HepG2 (cell line): ENCODE measurements around the gene CMIP. TPM values are rescaled to one million over a fixed set of nuclear protein-coding genes. Genes with fewer than 3 reads are reported as not detected.
A peak's percentile ranks its signal among the peaks of the same experiment; 100 is the strongest.

Experiments used
- DNMT1 ChIP-seq: sonication (generic); formaldehyde crosslinking; IDR thresholded peaks from 2 replicates; pipeline ENCODE4 v1.5.1; 2020; ENCODE audit warnings: mild to moderate bottlenecking, missing genetic modification reagents
- EZH2 ChIP-seq: conservative IDR thresholded peaks from 2 replicates; pipeline ENCODE4 v1.6.1; 2012; ENCODE audit warnings: mild to moderate bottlenecking, low read depth, low read length, moderate library complexity
- GZF1 ChIP-seq: sonication (generic); formaldehyde crosslinking; IDR thresholded peaks from 2 replicates; pipeline ENCODE4 v1.5.1; 2020; ENCODE audit warnings: mild to moderate bottlenecking, missing genetic modification reagents
- MAF1 ChIP-seq: sonication (generic); formaldehyde crosslinking; IDR thresholded peaks from 2 replicates; pipeline ENCODE4 v1.5.0; 2020; ENCODE audit warnings: missing genetic modification reagents, borderline replicate concordance
- MAZ ChIP-seq, 2 experiments: sonication (generic) in 1 of 2; formaldehyde crosslinking in 1 of 2; IDR thresholded peaks; 2 replicates each; pipeline versions ENCODE4 v1.5.0 to v1.6.1; 2012 to 2020; ENCODE audit warnings: low read depth in 2 of 2, mild to moderate bottlenecking in 2 of 2, borderline replicate concordance in 1 of 2, improper control_type of control experiment in 1 of 2, low read length in 1 of 2, missing genetic modification reagents in 1 of 2, moderate library complexity in 1 of 2
- MLLT10 ChIP-seq: sonication (generic); formaldehyde crosslinking; IDR thresholded peaks from 2 replicates; pipeline ENCODE4 v1.4.0; 2020; ENCODE audit warnings: missing genetic modification reagents
- RFX1 ChIP-seq: fragments of 450-650 bp; IDR thresholded peaks from 2 replicates; pipeline ENCODE4 v1.6.1; 2017
- SNAPC4 ChIP-seq: sonication (generic); formaldehyde crosslinking; IDR thresholded peaks from 2 replicates; pipeline ENCODE4 v1.4.0; 2020; ENCODE audit warnings: mild to moderate bottlenecking, missing genetic modification reagents
- ZBTB2 ChIP-seq: sonication (generic); formaldehyde crosslinking; IDR thresholded peaks from 2 replicates; pipeline ENCODE4 v1.8.0; 2022; ENCODE audit warnings: low read depth, missing genetic modification reagents
- ZFP41 ChIP-seq: sonication (generic); formaldehyde crosslinking; IDR thresholded peaks from 2 replicates; pipeline ENCODE4 v1.4.0; 2020; ENCODE audit warnings: mild to moderate bottlenecking, missing genetic modification reagents, borderline replicate concordance
- ZKSCAN8 ChIP-seq: IDR thresholded peaks from 2 replicates; pipeline ENCODE4 v1.6.1; 2016; ENCODE audit warnings: borderline replicate concordance, missing genetic modification reagents, missing compliant biosample characterization
- ZMYM3 ChIP-seq: sonication (generic); formaldehyde crosslinking; IDR thresholded peaks from 2 replicates; pipeline ENCODE4 v1.5.1; 2020; ENCODE audit warnings: mild to moderate bottlenecking, missing genetic modification reagents
- ZNF282 ChIP-seq: fragments of 450-650 bp; IDR thresholded peaks from 2 replicates; pipeline ENCODE4 v1.6.1; 2018; ENCODE audit not compliant: partially characterized antibody
- ZNF292 ChIP-seq: sonication (generic); formaldehyde crosslinking; IDR thresholded peaks from 2 replicates; pipeline ENCODE4 v1.8.1; 2022; ENCODE audit warnings: mild to moderate bottlenecking, low read depth, missing genetic modification reagents, borderline replicate concordance
- ZNF646 ChIP-seq: sonication (generic); formaldehyde crosslinking; IDR thresholded peaks from 2 replicates; pipeline ENCODE4 v1.9.0; 2021; ENCODE audit warnings: mild to moderate bottlenecking, missing genetic modification reagents
- polyA plus RNA-seq, 8 experiments: library from polyadenylated mRNA; depleted of rRNA in 3 of 8; stranded (reverse) in 7 of 8; unstranded in 1 of 8; fragments of >200 nt; fragmentation: Illumina TruSeq in 4 of 8; extraction: Trizol in 4 of 8; gene quantifications; 2 replicates each; pipeline versions ENCODE4 v1.2.1 to v1.2.3, GENCODE V29; 2011 to 2016; ENCODE audit warnings: low read depth in 4 of 8, missing spikeins in 1 of 8, mixed read lengths in 1 of 8; ENCODE audit not compliant: insufficient read depth in 1 of 8
- total RNA-seq, 5 experiments: library from RNA; depleted of rRNA; stranded (reverse); fragments of >200 nt; fragmentation: Illumina TruSeq; extraction: Trizol; gene quantifications; 2 replicates each; pipeline ENCODE4 v1.2.3, GENCODE V29; 2016; ENCODE audit warnings: low read depth in 1 of 5

The CMIP gene
- total and polyA plus RNA-seq, 2 of the 13 experiments (the other 11 are each of a cell fraction or from before 2014, with no cell fraction given) = 10.9 to 18.1 TPM

GRCh38 chr16:81745704-81746558, 301.3 kb downstream of the CMIP start (continued):
- no peak for TF ChIP-seq SNAPC4 (CRISPR knock-in tag)
- TF ChIP-seq EZH2 = no peak
- TF ChIP-seq MLLT10 (CRISPR knock-in tag) = no peak
- TF ChIP-seq ZMYM3 = no peak
- no peak for TF ChIP-seq ZNF646 (CRISPR knock-in tag)
- TF ChIP-seq DNMT1 (CRISPR knock-in tag) = no peak
- no peak for TF ChIP-seq MAZ (IDR thresholded peaks at IDR 0.05; ENCODE audit: borderline replicate concordance, low read depth, low read length)
- peak; percentile 12; the same call in 1 of the 2 replicates for TF ChIP-seq MAZ (CRISPR knock-in tag; IDR thresholded peaks at IDR 0.05; ENCODE audit: low read depth)
- no peak for TF ChIP-seq ZBTB2 (CRISPR knock-in tag)
- no peak for TF ChIP-seq ZNF292 (CRISPR knock-in tag)
- TF ChIP-seq ZKSCAN8 (CRISPR knock-in tag) = no peak
- no peak for TF ChIP-seq GZF1 (CRISPR knock-in tag)
- no peak for TF ChIP-seq RFX1
- TF ChIP-seq ZFP41 (CRISPR knock-in tag) = peak; percentile 31; the same call in 1 of the 2 replicates
- TF ChIP-seq MAF1 (CRISPR knock-in tag) = no peak
- TF ChIP-seq ZNF282 = no peak
